HG02973 (cell line): Measurements from ENCODE around the gene WNT9A.

Experiments used
- ATAC-seq: cut with Tn5 transposase; IDR thresholded peaks from one replicate; pipeline ENCODE4 v1.9.1; 2021; ENCODE audit warnings: moderate library complexity; ENCODE audit not compliant: unreplicated experiment

WNT9A gene

GRCh38 chr1:227942021-227942715 lies 5.6 kb downstream of the WNT9A start:
- ATAC-seq: no peak

GRCh38 chr1:227941509-227942020 lies 6.2 kb downstream of the WNT9A start:
- no peak for ATAC-seq

DNA sequence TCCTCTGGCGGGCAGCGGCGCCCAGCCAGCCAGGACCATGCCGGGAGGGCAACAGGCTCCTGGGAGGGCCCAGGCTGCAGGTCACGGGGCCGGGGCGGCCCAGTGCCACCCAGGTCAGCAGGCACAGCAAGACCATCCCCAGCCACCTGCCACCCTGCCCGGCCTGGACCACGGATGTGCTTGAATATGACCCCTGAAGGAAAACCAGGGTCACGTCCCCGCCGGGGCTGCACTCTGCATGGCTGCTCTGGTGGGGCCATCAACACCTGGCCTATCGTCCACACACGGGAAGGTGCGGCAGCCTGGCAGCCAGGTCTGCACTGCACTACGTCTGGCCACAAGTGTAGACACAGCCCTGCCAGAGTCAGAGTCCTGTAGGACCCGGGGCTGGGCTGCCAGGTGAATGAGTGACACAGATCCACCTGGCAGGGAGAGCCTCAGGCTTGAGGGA lies 6.9 kb downstream of the WNT9A start:
- ATAC-seq: no peak

DNA sequence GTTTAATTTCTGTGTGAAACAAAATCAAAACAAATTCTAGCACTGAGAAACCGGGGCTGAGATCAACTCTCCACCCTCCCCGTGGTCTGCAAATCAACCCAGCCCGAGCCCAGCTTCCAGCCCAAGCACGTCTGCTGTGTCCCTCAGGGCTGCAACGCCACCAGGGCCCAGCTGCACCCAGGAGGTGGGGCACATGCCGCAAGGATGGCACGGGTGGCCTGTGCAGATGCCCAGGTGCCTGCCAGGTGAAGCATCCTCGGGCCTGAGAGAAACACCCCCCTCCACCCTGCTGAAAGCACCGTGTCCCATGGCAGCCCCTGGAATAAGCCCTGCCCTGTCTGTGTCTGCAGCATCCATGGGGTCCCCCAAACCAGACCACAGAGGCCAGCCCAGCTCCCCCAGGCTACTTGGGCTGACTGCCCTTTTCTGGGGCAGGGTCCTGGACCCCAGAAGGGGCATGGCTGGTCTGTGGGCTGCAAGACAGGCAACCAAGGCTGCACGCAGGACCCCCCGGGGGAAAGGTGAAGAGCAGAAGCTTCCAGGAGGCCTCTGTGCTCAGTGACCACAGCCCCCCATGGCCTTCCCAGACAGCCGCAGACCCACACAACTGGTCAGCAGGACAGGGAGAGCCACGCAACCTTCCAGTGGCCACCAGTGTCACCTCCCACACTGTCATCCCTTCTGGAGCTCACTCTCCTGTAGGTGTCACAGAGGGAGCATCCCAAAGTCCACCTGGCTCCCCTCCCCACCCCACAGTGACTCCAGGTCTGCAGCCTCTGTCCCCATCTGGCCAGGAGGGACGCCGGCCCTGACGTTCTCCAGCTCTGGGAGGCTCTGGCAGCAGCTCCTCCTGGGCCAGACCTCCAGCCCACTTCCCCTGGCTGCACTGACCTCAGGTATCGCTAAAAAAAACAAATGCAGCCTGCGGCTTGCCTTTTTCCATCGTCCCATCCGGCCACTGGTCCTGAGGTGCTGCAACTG lies 7.7 kb downstream of the WNT9A start:
- ATAC-seq: no peak

GRCh38 chr1:227938911-227939790 lies 8.6 kb downstream of the WNT9A start:
- no peak for ATAC-seq

- no peak for ATAC-seq
Measured at GRCh38 chr1:227938276-227938675, 9.5 kb downstream of the WNT9A start.

- ATAC-seq: no peak
Measured at GRCh38 chr1:227937838-227938145, 9.9 kb downstream of the WNT9A start.

DNA sequence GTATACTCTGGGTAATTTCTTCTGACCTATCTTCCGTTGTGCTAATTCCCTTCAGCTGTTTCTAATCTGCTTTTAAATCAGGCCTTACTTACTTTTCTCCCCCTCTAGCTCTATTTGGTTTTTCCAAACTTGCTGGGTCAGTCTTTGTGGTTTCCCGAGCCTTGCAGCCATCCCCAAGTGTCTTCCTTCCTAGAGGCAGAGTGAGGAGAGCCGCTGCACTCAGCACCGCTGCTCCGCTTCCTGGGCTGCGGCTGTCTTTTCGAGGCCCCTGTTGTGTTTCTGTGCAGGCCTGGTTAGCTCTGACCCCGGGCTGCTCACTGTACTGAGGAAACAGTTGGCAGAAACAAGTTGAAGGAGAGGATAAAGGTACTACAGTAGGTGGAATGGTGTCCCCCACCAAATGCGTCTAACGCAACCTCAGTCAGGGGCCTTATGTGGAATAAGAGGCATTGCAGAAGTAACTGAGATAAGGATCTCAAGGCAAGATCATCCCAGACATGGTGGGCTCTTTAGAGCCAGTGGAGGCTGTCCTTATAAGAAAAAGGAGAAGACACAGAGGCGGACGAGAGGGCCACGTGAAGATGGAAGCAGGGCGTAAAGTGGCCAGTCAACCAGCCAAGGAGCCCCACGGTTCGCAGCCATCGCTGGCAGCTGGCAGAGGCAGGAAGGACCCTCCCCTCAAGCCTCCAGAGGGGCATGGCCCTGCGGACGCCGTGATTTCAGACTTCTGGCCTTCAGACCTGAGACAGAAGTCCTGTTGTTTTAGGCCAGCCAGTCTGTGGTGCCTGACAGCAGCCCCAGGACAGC lies 10.5 kb downstream of the WNT9A start:
- no peak for ATAC-seq

DNA sequence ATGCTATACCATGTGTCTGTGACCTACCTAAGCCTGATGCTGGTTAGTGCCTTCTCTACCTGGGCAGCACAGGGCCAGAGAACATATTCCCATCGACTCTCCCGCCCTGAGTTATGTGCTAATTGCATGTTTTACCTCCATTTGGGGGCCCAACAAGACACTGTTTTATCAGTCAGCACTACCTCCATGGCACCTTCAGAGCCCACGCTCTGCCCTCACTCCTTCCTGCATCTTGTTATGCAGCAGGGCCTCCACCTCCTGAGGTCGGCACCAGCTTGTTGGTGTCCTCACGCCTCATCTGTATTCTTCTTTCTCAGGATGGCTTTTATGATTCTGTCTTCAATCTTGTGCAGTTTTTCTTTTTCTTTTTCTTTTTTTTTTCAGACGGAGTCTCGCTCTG lies 11.9 kb downstream of the WNT9A start:
- no peak for ATAC-seq

- ATAC-seq: no peak
Measured at GRCh38 chr1:227934476-227935313, 13.0 kb downstream of the WNT9A start.

DNA sequence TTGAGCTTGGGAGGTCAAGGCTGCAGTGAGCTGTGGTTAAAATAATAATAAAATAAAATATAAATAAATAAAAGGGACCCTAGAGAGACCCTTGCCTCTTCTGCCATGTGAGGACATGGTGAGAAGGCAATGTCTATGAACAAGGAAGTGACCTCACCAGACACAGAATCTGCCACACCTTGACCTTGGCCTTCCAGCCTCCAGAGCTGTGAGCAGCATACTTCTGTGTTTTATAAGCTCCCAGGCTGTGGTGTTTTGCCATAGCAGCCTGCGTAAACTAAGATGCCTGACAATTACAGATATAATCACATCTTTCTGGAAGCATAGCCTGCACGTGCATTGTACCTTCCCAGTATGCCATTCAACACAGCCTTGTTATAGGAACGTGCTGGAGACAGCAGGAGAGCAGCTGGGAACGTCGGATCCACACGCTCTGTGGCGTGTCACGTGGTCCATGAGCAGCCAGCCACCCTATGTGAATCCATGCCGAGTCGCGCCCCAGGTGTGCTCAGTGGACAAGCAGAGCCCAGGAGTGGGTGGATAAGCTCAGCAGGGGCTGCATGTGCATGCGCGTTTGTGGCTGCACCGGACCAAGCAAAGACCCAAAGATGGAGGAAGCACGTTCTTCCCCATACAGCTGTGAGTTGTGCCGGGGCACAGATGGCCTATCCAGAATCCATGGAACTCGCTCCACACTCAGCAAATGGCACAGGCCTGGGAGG lies 17.8 kb downstream of the WNT9A start:
- ATAC-seq: no peak

DNA sequence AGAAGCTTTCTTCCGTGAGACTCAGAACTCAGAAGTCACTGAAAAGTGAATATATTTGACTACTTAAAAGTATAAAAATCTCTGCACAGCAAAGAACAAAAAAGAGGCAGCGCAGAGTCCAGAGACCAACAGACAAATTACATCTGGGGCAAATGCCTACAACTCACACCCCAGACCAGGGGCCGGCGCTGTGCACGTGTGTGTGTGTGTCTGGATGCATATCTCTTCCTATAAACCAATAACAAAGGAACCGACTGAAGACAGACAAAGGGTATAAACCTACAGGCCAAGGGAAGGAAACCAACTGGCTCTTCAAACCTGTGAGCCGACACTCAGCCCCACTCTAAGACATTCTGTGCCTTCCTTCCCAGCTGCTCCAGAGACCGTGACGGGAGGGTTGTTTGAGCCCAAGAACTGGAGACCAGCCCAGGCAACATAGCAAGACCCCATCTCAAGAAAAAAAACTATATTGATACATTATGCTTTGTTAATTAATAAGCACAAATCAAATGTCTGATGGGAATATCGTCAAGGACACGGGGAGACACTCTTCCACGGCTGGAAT lies 18.8 kb downstream of the WNT9A start:
- no peak for ATAC-seq

GRCh38 chr1:227927971-227928741 lies 19.6 kb downstream of the WNT9A start:
- ATAC-seq: no peak

GRCh38 chr1:227926896-227927885 lies 20.5 kb downstream of the WNT9A start:
- no peak for ATAC-seq

DNA sequence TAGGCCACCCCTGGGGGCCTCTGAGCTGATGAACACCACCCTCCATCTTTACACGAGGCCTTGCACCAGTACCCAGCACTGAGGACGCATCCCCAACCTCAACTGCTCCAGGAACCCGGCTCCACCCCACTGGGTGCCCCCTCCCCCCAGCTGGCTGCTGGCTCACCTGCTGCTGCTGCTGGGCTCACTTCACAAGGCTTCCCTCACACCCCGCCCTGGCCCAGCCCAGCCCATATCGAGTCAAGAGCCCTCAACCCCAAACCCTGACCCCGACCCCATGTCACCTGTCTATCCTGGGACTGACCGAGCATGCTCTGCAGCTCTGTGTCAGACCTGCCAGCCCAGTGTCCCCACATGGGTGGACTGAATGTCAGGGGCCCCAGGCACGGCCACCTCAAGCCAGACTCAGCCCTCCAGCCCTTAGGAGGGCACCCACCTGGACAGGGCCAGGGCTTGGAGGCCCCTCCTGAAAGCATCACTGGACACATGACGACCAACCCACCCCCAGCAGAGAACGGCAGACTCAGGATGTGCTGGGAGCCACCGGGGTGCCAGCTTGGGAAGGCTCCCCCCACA lies 21.4 kb downstream of the WNT9A start:
- ATAC-seq: no peak

DNA sequence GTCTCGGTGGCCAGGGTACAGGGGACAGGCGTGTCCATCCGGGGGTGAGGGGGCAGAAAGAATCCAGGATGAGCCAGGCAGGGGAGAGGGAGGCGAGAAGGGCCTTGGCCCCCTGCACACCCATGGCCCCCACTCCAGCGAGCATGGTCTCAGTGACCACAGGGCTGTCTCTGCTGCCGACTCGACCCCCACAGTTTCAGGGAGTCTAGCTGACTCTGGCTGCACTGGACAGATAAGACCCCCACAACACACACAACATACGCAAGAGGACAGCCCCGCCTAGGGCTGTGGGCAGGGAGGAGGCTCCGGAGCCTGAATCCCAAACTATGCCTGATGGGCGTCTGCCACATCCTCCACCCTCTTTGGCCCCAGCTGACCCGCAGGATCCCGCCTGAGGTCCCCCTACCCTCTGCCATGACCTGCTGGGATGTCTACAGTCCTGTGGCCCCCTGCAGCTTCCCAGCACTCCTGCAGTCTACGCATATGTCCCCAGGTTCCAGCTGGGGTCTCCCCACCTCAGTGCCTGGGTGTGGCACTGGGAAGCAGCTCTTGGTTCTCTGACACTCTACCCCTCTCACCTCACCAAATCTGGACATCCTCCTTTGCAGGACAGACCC lies 22.0 kb downstream of the WNT9A start:
- ATAC-seq: no peak
